GM19395 (cell line): ENCODE results near the gene KRT6C.
"Not testable (repeated sequence)": the region's sequence is repeated elsewhere in the genome, so short reads cannot be mapped to it uniquely, and the experiment has no call there.

Experiments used
- ATAC-seq: cut with Tn5 transposase; IDR thresholded peaks from one replicate; pipeline ENCODE4 v1.9.1; 2021; ENCODE audit warnings: mild to moderate bottlenecking, moderate library complexity; ENCODE audit not compliant: unreplicated experiment

KRT6C gene

DNA sequence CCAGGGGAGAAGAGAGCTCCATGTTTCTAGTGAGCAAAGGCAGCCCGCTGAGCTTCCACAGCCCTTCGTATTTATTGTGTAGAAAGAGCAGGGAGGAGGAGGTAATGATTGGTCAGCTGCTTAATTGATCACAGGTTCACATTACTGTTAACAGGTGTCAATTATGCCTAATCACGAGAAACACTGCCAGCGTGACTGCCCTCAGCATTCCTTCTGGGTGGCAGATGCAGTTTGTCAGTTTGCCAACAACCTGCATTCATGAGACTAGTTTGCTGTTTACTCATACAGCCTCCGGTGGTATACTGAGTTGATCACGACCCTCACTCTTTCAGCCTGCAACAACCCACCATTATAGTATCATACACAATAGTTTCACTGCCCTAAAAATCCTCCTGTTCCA, 27.0 kb upstream of the KRT6C start:
- ATAC-seq = not testable (repeated sequence)

DNA sequence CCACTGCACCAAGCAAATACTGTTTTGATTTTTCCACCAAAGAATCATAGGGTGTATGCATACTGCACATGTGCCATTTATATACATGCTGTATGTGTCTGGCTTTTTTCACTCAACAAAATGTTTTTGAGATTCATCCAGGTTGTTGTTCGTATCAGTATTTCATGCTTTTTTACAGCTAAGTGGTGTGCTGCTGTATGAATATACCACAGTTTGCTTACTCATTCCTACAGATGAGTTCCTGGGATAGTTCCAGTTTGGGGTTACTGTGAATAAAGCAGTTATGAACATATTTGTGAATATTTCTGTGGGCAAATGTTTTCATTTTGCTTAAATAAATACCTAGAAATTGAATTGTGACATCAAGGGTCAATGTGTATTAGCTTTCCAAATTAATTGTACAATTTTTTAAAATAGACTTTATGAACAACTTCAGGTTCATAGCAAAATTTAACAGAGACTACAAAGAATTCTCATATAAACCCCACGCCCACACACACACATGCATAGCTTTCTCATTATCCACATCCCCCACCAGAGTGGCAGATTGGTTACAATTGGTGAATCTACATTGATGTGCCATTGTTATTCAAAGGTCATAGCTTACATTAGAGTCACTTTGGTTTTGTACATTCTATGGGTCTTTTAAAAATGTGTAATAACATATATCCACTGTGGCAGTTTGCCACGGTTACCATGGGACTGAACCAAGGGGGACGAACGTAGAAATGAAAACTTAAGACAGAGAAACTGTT, 26.4 kb upstream of the KRT6C start:
- ATAC-seq = no peak

DNA sequence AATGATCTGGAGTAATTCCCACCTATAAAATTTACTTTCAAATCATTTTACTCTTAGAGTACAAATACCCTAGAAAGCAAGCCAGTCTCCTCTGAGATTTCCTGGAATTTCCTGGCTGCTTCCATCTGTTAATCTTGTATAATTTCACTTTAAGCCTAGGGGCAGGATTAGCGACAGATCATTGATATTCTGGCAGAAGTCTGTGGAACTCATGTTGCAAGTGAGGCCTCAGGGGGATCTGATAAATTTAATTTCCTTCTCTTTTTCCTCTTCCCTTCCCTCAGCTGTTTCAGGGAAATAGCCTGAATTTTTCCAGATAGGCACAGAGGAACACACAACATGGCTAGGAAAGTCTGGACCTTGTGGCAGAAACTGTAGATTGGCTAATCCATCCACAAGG, 25.3 kb upstream of the KRT6C start:
- no peak for ATAC-seq

DNA sequence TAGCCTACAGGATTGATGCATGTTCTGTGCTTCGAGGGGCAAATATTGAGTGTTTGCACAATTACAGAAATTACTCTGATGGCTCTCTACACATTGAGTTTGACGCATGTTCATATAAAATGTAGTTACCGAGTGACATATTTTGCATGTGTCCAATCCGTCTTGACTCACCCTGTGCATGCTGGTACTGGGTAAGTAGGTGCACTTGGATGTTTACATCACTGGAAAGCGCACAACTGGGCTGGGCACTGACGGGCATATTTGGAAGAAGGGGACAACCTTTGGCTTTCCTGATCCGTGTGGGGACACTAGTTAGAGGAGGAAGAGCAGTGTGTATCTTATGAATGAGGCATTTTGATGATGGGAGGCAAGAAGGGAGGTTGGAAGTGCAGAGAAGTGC, 24.4 kb upstream of the KRT6C start:
- no peak for ATAC-seq

DNA sequence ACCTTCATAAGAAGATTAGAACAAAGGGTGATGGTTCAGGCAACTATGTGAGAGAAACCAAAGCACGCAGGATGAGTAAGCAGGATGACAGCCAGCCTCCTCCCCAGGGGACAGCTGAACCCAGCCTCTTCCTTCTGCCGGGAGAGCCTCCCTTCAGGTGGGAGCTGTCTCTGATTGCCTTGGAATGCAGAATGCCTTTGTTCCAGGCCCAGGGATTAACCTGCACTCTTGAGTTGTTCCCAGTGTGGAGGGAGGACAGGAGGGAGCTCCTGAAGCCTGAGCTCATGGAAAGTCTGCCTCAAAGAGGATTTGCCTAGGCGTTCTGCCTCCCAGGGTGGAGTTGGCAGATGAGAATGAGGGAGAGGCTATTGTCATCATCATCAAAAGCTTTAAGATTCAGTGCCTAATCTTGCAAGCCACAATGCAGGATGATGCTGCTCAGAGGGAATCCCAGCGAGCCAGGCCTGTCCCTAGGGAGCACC, 23.0 kb upstream of the KRT6C start:
- no peak for ATAC-seq

DNA sequence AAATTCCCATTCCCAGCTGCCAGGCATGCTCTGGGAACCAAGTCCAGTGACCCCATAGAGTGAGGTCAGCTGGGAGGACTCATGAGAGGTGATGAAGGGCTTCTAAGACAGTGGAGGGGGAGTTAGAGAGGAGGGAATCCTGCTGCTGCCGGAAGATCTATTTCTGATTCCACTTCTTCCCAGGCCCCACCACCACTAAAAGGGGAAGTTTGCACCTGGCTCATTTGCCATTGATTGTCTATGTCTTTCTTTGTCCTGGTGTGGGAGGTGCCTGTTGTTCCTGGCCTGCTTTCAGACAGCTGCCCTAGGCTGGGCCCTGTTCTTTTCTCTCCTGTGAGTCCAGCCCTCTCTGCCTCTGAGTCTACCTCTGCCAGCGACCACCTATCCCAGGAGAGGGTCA, 22.4 kb upstream of the KRT6C start:
- ATAC-seq = no peak

DNA sequence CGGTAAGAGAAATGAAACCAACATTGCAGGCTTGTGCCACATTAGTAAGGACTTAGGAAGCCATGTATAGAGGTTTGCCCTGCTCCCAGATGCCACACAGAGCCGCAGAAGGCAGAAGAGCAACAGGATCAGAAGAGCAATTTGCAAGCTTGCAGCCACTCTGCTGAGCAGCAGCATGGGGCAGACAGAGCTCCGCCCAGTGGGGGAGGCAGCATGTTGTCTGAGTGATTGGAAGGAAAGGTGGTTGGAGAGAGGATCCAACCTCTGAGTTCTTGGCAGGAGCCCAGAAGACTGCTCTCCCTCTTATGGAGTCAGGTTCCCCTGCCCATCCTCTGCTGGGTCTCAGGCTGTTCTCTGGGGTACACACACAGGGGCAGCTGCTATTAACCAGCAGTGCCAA, 21.8 kb upstream of the KRT6C start:
- ATAC-seq = no peak

DNA sequence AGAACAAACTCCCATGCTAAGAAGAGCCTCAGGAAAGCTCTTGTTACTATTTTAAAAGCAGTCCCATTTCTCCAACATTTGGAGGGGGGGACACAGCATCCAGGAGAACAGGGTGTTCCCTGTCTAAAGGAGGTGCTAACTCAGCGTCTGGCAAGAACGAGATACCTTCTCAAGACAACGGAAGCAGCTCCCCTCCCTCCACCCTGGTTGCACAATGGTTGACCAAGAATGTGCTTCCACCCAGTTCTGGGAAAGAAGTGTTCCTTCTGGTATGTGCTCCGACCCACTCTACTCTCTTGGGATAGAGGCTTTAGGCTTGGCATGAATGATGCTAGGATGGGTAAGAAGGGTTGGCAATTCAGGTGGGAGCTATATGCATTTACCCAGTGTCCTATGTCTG, 20.9 kb upstream of the KRT6C start:
- ATAC-seq = no peak

DNA sequence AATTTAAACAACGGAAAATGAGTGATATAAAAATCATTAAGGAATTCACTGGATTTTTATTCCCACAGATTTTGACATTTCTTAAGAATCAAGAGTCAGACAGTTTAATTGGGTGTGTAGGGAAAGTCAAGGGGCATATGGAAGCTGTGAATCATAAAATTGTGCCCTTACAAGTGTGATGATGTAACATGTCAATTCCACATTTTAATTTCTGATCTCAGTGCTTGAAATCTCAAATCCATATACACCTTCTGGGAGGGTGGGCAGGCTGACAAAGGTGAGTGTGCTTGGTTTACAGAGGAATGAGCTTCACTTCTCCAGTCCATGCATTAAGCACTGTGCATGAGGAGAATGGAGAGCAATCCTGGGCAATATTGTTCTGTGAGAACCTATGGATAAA, 20.5 kb upstream of the KRT6C start:
- no peak for ATAC-seq

DNA sequence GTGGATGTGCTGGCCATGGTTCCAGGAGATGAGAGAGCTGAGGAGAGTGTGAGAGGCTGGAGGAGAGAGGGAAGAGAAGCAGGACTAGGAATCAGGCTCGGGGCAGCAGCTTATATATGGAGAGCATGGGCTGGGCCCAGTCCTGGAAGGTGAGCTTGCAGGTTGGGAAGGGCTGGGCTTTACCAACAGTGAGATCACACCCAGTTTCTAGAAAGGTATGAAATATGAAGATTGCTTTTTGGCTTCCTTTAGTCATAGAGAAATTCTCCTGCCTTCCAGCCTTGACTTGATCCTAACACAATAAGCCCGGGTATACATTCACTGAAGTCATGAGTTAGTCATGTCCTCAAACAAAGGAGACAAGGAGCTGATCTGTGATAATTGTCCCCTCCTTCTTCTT, 19.6 kb upstream of the KRT6C start, which contains the start of gene KRT6A:
Gene KRT6A (minus strand): TSS at position 86 of the 400 bp plus-strand sequence. CDS start 69 bp downstream, at position 17.
- ATAC-seq = no peak

DNA sequence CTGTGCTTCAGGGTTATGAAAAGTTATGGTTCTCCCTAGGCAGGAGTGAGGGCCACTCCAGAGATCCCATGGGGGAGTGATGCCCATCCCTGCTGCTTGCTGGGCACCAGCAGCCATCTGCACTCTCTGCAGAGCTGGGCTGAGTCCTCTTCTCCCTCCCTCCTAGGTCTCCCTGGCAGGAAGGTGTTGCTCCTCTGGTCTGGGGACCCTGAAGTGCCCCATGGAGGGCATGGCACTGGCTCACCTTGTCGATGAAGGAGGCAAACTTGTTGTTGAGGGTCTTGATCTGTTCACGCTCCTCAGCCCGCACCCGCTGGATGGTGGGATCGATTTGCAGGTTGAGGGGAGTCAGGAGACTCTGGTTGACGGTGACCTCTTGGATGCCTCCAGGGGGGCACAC, 18.8 kb upstream of the KRT6C start:
- not testable (repeated sequence) for ATAC-seq

DNA sequence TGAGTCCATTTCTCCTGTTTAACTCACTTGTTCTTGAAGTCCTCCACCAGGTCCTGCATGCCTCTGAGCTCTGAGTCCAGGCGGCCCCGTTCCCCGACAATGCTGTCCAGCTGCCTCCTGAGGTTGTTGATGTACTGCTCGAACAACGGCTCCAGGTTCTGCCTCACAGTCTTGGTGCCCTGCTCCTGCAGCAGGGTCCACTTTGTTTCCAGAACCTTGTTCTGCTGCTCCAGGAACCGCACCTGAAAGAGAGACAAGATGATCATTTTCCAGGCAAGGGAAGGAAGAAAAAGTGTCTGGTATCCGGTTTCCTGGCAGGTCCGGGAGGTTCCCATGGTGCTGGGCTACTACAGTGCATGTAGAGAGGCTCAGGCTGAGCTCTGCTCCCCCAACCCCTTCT, 17.9 kb upstream of the KRT6C start:
- ATAC-seq = not testable (repeated sequence)

DNA sequence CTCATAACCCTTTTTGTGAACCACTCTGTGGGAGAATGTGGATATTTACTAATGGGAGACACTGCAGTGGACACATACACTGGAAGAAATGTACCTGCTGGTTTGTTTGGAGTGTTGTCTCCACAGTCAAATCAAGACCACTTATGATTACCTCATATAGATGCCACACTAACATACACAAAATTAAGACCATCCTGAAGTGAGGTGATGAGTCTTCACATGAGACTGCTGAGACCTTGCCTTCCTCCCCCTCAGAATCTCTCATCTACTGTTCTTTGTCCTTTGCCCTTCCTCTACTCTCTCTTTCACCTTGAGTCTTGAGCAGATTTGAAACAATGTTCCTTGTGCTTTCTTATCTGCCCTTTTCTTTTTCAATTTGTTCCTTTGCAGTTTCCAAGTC, 15.1 kb upstream of the KRT6C start:
- ATAC-seq = no peak

DNA sequence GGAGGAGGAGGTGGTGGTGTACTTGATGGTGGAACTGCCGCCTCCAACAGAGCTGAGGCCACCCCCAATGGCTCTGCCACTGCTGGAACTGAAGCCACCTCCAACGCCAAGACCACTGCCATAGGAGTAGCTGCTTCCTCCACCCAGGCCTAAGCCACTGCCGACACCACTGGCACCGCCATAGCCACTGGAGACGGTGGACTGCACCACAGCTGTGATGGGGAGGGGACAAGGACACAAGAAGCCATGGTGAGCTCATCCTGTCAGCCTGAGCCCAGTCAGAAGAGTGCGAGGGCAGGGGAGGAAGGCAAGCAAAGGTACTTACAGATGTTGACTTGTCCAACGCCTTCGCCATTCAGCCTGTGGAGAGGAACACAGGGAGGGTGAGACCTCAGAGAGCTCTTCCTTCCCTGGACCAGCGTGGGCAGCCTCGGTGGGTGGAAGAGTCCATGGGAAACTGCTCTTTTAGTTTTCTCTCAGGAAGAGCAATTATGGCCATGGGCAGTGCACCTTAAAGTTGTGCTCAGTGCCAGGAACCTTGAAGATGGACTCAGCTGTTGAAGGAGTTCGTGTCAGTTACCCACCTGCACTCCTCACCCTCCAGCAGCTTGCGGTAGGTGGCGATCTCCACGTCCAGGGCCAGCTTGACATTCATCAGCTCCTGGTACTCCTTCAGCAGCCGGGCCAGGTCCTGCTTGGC, 14.3 kb upstream of the KRT6C start:
- ATAC-seq = not testable (repeated sequence)

DNA sequence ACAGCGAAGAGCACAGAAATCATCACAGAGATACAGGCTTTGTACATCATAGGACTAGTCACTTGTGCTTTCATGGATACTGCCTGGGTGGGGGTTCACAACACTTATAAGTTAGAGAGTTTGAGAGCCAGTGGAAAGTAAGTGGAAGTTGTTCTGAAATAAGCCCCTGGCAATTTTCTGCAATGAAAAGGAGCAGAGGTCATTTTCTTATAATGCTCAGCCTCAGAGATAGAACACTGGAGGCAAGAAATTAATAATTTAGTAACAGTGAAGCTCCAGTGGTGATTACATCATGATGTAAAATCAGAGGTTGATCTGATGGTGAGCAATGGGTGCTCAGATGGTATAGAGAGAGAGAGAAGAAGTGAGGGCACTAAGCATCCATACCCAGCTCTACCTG, 13.6 kb upstream of the KRT6C start:
- ATAC-seq = no peak

DNA sequence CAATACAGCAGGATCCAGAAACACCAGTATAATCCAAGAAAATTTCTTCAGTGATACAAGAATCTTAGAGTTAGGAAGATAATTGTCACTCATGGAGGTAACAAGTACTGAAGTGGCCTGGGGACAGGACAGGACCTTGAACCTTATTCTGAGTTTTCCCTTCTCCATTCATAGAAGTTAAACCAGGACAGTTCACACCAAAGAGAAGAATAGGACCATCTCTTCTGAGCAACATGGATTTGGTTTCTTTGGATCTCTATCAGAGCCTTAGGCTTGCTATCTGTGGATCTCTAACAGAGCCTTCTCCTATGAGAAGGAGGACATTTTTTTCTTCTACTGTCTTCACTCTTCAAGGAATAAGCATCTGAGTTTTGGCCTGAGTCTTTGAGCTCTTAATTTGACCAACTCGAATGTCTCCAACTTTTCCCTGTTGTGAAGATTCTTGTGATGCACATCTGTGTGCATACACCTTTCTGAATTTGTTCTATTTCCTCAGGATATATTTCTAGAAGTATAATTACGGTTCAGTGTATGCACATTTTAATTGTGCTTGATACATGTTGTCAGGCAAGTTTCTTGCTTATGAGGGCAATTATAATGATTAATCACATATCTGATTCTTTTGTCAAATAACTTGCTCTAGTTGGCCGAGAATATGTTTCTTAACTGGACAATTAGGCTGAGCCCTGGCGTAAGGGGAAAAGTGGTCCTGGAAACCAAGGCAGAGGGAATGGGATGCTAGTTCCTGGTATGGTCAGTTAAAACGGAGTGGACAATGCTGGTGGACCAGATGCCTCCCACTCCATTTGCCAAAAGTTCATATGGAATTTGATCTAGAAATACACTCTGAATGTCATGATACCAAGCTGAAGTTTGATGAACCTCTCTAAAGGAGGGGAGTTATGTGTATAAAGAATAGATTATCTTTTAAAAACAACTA, 12.8 kb upstream of the KRT6C start:
- ATAC-seq = no peak

DNA sequence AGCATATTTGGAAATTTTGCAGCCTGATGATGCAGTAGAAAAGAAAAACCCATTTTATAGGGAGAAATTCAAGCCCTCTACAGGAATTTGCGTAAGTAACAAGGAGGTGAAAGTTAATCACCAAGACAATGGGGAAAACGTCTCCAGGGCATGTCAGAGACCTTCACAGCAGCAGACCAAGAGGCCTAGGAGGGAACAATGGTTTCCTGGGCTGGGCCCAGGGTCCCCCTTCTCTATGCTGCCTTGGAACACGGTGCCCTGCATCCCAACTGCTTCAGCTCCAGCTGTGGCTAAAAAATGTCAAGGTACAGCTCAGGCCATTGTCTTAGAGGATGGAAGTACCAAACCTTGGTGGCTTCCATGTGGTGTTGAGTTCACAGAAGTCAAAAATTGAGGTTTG, 6.5 kb upstream of the KRT6C start:
- no peak for ATAC-seq

DNA sequence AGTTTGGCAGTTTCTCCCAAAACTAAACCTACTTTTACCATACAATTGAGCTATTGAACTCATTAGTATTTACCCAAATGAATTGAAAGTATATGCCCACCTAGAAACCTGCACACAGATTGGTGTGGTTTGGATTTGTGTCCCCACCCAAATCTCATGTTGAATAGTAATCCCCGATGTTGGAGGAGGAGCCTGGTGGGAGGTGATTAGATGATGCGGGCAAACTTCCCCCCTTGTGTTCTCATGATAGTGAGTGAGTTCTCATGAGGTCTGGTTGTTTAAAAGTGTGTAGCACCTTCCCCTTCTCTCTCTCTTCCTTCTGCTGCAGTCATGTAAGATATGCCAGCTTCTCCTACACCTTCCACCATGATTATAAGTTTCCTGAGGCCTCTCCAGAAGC, 4.0 kb upstream of the KRT6C start:
- no peak for ATAC-seq

DNA sequence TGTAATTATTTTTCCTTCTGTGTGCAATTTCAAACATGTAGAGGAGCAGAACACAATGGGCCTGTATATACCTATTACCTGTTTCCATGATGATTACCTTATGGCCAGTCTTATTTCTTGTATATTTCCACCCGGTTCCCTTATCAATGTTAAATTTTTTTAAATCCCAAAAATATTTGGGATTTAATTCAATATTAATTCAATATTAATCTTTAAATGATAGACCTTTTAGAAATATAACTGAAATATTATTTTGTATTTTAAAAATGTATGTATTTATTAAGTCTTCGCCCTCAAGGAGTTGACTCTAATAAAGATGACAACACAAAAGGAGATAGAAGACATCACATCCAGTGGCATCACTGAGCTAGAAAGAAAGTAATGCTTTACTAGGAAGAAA, 607 bp upstream of the KRT6C start:
- no peak for ATAC-seq

DNA sequence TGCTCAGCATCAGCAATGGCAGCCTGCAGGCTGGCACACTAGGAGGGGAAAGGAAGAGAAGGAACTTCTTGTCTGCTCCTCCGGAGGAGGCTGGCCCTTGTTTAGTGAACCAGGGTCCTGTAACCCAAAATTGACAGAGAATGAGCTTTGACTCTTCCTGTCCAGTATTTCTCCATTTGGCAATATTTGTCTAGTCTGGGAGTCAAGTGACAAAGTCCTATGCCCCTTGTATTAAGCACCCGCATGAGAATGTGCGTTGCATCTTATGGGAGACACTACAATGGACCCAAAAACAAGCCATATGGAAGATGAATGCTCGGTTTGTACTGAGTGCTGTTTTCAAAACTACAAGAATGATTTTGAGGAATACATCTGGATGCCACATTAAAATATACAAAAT, 3.8 kb downstream of the KRT6C start:
- ATAC-seq = no peak

DNA sequence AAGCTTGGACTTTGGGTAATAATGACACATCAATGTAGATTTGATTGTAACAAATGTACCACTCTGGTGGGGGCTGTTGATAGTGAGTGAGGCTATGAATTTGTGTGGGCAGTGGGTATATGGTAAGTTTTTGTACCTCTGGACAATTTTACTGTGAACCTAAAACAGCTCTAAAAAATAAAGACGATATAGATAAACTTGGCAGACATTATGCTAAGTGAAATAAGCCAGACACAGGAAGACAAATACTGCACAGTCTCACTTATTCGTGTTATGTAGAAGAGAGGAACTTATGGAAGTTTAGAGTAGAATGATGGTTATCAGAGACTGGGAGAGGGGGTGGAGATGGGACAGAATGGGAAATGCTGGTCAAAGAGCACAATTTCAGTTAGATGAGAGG, 8.7 kb downstream of the KRT6C start:
- no peak for ATAC-seq
